ENCODE measurements around the gene GPS2.

The GPS2 gene

GRCh38 chr17:7332111-7332510 is 17.0 kb upstream of the GPS2 start:
- TF ChIP-seq CTCF (conservative IDR thresholded peaks at IDR 0.05; ENCODE audit: low read depth): no peak
- ChIA-PET CTCF (interaction anchor here (0.6 kb wide), 1 partner anchor 170 kb away, joined by 3 read pairs; no protein-coding TSS in a partner anchor), POLR2A (ENCODE audit: low non-redundant PET) (no interaction called here)
- no peak for DNase-seq (ENCODE audit: low spot score)
- no peak overlapping the region for H3K27ac ChIP-seq

- ChIA-PET CTCF (interaction anchor here (0.7 kb wide), 1 partner anchor 17 kb away, joined by 3 read pairs; no protein-coding TSS in a partner anchor), POLR2A (ENCODE audit: low non-redundant PET) (interaction anchor here (0.6 kb wide), 1 partner anchor 10 kb away, joined by 3 read pairs; no protein-coding TSS in a partner anchor)
- no peak for DNase-seq (ENCODE audit: low spot score)
- H3K27ac ChIP-seq: peak overlapping the region; percentile 93
- TF ChIP-seq CTCF (conservative IDR thresholded peaks at IDR 0.05; ENCODE audit: low read depth): no peak
Measured at GRCh38 chr17:7330638-7331015, 15.5 kb upstream of the GPS2 start.

GRCh38 chr17:7329997-7330637 is 15.0 kb upstream of the GPS2 start:
- CTCF ChIA-PET: interaction anchor here (0.7 to 1.0 kb wide), 4 partner anchors 13 to 18 kb away, joined by 3 to 6 read pairs (median 3); no protein-coding TSS in a partner anchor
- DNase-seq (ENCODE audit: low spot score): peak; percentile 94
- H3K27ac ChIP-seq: peak overlapping the region; percentile 93
- POLR2A ChIA-PET (ENCODE audit: low non-redundant PET): interaction anchor here (0.5 to 1.3 kb wide), 5 partner anchors 20 to 633 kb away, joined by 3 to 5 read pairs (median 3); no protein-coding TSS in a partner anchor
- TF ChIP-seq CTCF (conservative IDR thresholded peaks at IDR 0.05; ENCODE audit: low read depth): no peak

- DNase-seq (ENCODE audit: low spot score): peak; percentile 98
- CTCF ChIA-PET: interaction anchor here (0.9 to 1.0 kb wide), 3 partner anchors 12 to 19 kb away, joined by 3 to 6 read pairs (median 3); no protein-coding TSS in a partner anchor
Measured at GRCh38 chr17:7329374-7329996, 14.3 kb upstream of the GPS2 start.

GRCh38 chr17:7328840-7329373 is 13.7 kb upstream of the GPS2 start, which contains the start of gene NEURL4:
NEURL4 (minus strand) TSS chr17:7329335; CDS start chr17:7329312, 23 bp downstream.
- TF ChIP-seq CTCF (conservative IDR thresholded peaks at IDR 0.05; ENCODE audit: low read depth): no peak
- ChIA-PET CTCF (interaction anchor here (0.9 to 1.0 kb wide), 2 partner anchors 12 to 15 kb away, joined by 3 to 6 read pairs; no protein-coding TSS in a partner anchor), POLR2A (ENCODE audit: low non-redundant PET) (interaction anchor here (0.9 to 1.3 kb wide), 3 partner anchors 21 to 85 kb away, joined by 3 to 5 read pairs (median 3); no protein-coding TSS in a partner anchor)
- DNase-seq (ENCODE audit: low spot score): peak; percentile 34
- peak within 1 kb of the TSS; percentile 93 for H3K27ac ChIP-seq

More at GRCh38 chr17:7329374-7329996, 14.3 kb upstream of the GPS2 start:
- peak overlapping the region; percentile 93 for H3K27ac ChIP-seq
- TF ChIP-seq CTCF (conservative IDR thresholded peaks at IDR 0.05; ENCODE audit: low read depth): no peak
- POLR2A ChIA-PET (ENCODE audit: low non-redundant PET): interaction anchor here (0.7 to 1.3 kb wide), 5 partner anchors 21 to 633 kb away, joined by 3 to 5 read pairs (median 3); no protein-coding TSS in a partner anchor

- peak overlapping the region; percentile 93 for H3K27ac ChIP-seq
- TF ChIP-seq CTCF (conservative IDR thresholded peaks at IDR 0.05; ENCODE audit: low read depth): no peak
- ChIA-PET POLR2A (ENCODE audit: low non-redundant PET) (no interaction called here), CTCF (no interaction called here)
- no peak for DNase-seq (ENCODE audit: low spot score)
Measured at GRCh38 chr17:7328009-7328408, 12.8 kb upstream of the GPS2 start.
